ENCODE data around the gene ALDOB. TPM values are rescaled to one million over a fixed set of nuclear protein-coding genes. Genes with fewer than 3 reads are reported as not detected.

Gene ALDOB
- total and polyA plus RNA-seq, 2 of the 8 experiments (the other 6 are each of a cell fraction or from before 2014, with no cell fraction given), result not detected

DNA sequence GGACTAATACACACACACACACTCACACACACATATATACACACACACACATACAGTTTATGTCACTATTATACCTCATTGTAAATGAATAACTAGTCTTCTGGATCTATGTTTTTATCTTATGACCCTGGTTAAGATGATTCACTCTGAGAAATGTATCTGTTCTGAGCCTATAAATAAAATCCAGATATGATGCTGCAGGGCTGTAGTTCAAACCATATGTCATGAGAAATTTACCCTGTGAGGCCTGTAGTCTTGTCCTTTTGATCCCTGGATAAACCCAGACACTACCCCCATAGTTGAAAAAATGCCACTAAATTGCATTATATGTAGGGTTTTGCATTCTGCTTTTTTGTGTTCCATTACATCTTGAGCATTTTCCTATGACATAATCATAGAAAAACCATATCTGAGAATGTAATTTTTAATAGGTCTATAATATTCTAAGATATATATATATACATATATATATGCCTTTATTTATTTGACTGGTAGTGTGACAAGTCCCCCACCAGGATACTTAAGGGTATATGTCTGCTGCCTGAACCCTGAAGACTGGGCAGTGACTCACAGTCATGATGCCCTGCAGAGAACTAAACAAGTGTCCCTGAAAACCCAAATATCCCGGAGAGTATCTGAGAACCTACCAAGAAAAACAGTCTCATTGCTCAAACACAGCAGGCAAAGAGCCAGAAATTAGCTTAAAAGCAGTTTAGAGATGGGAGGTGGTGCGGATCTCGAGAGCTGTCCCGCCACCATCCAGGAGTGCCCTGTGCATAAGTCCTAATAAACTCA lies 18.4 kb upstream of the ALDOB start:
- H3K27me3 ChIP-seq (replicated peaks in 1 of 4; ENCODE audit: control insufficient read depth in 3 of 4, extremely low read depth in 1 of 4, insufficient read depth in 3 of 4, low read length in 3 of 4), result no peaks in the 10 kb centered on the region
- WGBS, 2 experiments (ENCODE audit: extremely low coverage in 1 of 2, insufficient coverage in 1 of 2, insufficient read length in 1 of 2, insufficient replicate concordance in 2 of 2, low coverage in 1 of 2, low lambda C conversion rate in 2 of 2, missing lambda C conversion rate in 1 of 2), result 97% methylated on average over 4 of the region's 4 CpGs; no CpG with 5 or more reads in 1 of the 2 experiments
- peaks cover 0 to 6% (median 3%) of the 10 kb centered on the region in 4 experiments; a peak in 1 of 7 replicates for H3K4me1 ChIP-seq (replicated peaks in 1 of 4; ENCODE audit: control insufficient read depth in 3 of 4, insufficient read depth in 4 of 4, low read length in 3 of 4)
- H2BK5ac ChIP-seq (ENCODE audit: low read depth, low read length), result no peak overlapping the region
- H2AK5ac ChIP-seq (ENCODE audit: low read depth, low read length), result no peak overlapping the region
- no peak overlapping the region for H2BK15ac ChIP-seq (ENCODE audit: low read length)
- no peak overlapping the region for H2AFZ ChIP-seq (ENCODE audit: low read length)
- no peak overlapping the region for H3K56ac ChIP-seq (replicated peaks; ENCODE audit: insufficient read length, low read depth, low read length)
- no peak overlapping the region for H3K9ac ChIP-seq (replicated peaks in 1 of 4; ENCODE audit: extremely low read depth in 1 of 4, low read depth in 3 of 4, low read length in 3 of 4)
- no peak for TF ChIP-seq TEAD4 (IDR thresholded peaks at IDR 0.05; ENCODE audit: low read depth, low read length)
- no peak for TF ChIP-seq CHD1 (IDR thresholded peaks at IDR 0.05; ENCODE audit: low read depth, low read length)
- TF ChIP-seq RFX5 (IDR thresholded peaks at IDR 0.05; ENCODE audit: borderline replicate concordance, low read depth, low read length), result no peak
- no peak for TF ChIP-seq ZNF274 (IDR thresholded peaks at IDR 0.05; ENCODE audit: borderline replicate concordance, extremely low read depth, low read length)
- TF ChIP-seq CHD2 (IDR thresholded peaks at IDR 0.05; ENCODE audit: low read length), result no peak
- TF ChIP-seq TAF1 (IDR thresholded peaks at IDR 0.05; ENCODE audit: low read depth, low read length), result no peak
- TF ChIP-seq TBP (IDR thresholded peaks at IDR 0.05; ENCODE audit: low read depth, low read length), result no peak
- no peaks in the 10 kb centered on the region for H3K79me1 ChIP-seq (ENCODE audit: low read depth, low read length)
- no peak overlapping the region for H2BK12ac ChIP-seq (ENCODE audit: low read depth, low read length)
- H3K4me3 ChIP-seq (ENCODE audit: extremely low read depth in 1 of 4, insufficient read depth in 2 of 4, low read depth in 3 of 4, low read length in 4 of 4), result no peak overlapping the region
- ChIA-PET POLR2A (ENCODE audit: partially characterized antibody) (interaction anchor here (1.1 to 1.5 kb wide), 2 partner anchors 15 to 33 kb away, joined by 3 read pairs; a partner anchor contains a TSS), CTCF (ENCODE audit: partially characterized antibody) (interaction anchor here (0.9 to 10.3 kb wide), 7 partner anchors 8 to 109 kb away, joined by 3 to 122 read pairs (median 4); a partner anchor contains a TSS)
- H3K79me2 ChIP-seq (ENCODE audit: control insufficient read depth in 1 of 2, insufficient read depth in 2 of 2, low read length in 2 of 2), result no peaks in the 10 kb centered on the region
- FAIRE-seq, result no peak
- no peak overlapping the region for H2BK20ac ChIP-seq (ENCODE audit: low read length)
- H3K23me2 ChIP-seq (ENCODE audit: low read depth, low read length), result peaks cover 1% of the 10 kb centered on the region; the same call in 1 of the 2 replicates
- DNase-seq (ENCODE audit: low read depth in 1 of 2, low spot score in 2 of 2), result no peak
- H3K18ac ChIP-seq (ENCODE audit: extremely low read depth, low read length), result no peak overlapping the region
- no peak overlapping the region for H3K4me2 ChIP-seq (ENCODE audit: insufficient read depth in 1 of 2, low read depth in 2 of 2, low read length in 2 of 2)
- no peak overlapping the region for H3K4ac ChIP-seq (replicated peaks; ENCODE audit: insufficient read length, low read depth, low read length)
- H4K20me1 ChIP-seq (replicated peaks in 1 of 2; ENCODE audit: control insufficient read depth in 1 of 2, insufficient read depth in 2 of 2, low read length in 2 of 2), result no peaks in the 10 kb centered on the region
- no peak overlapping the region for H3K27ac ChIP-seq (ENCODE audit: low read depth, low read length)
- H3K23ac ChIP-seq (ENCODE audit: insufficient read length), result no peak overlapping the region
- no peaks in the 10 kb centered on the region for H3K36me3 ChIP-seq (ENCODE audit: control insufficient read depth in 2 of 4, insufficient read depth in 4 of 4, low read length in 3 of 4)
- H3K9me3 ChIP-seq (ENCODE audit: insufficient read depth in 2 of 2, low read depth in 1 of 2, low read length in 1 of 2), result peaks cover 2 to 6% of the 10 kb centered on the region in 2 experiments; a peak in 2 of 4 replicates
- no peak overlapping the region for H4K8ac ChIP-seq (ENCODE audit: extremely low read depth, insufficient read depth, low read length)
- no peak overlapping the region for H3K14ac ChIP-seq (ENCODE audit: insufficient read length)
- no peak overlapping the region for H2BK120ac ChIP-seq (replicated peaks; ENCODE audit: low read depth, low read length)
- no peak overlapping the region for H4K91ac ChIP-seq (replicated peaks; ENCODE audit: insufficient read length, low read length)
- no peak overlapping the region for H4K5ac ChIP-seq (ENCODE audit: insufficient read length, low read depth, low read length)
